Nephron (organoid): ENCODE results near the gene CIZ1.
A peak's percentile ranks its signal among the peaks of the same experiment; 100 is the strongest.

Experiments
- H3K27ac Mint-ChIP-seq, 3 experiments: 2 replicates each; pipeline ENCODE4 v1.8.0; 2020; ENCODE audit warnings: mixed read lengths in 3 of 3, mild to moderate bottlenecking in 2 of 3, moderate library complexity in 1 of 3
- H3K27me3 Mint-ChIP-seq: 2 replicates; pipeline ENCODE4 v1.8.0; 2021; ENCODE audit warnings: low read depth, mild to moderate bottlenecking, moderate library complexity, mixed read lengths
- H3K36me3 Mint-ChIP-seq: 2 replicates; pipeline ENCODE4 v1.8.0; 2020; ENCODE audit warnings: low read depth, mixed read lengths
- H3K4me1 Mint-ChIP-seq: 2 replicates; pipeline ENCODE4 v1.8.0; 2020; ENCODE audit warnings: mixed read lengths
- H3K4me3 Mint-ChIP-seq, 3 experiments: 2 replicates each; pipeline ENCODE4 v1.8.0; 2020; ENCODE audit warnings: mild to moderate bottlenecking in 3 of 3, mixed read lengths in 3 of 3, moderate library complexity in 2 of 3
- H3K9me3 Mint-ChIP-seq: 2 replicates; pipeline ENCODE4 v1.8.0; 2020; ENCODE audit warnings: mixed read lengths
- CTCF ChIP-seq, 3 experiments: fragments of 200-600 bp; sonication (generic); IDR thresholded peaks; one replicate each; pipeline ENCODE4 v1.5.0; 2021; ENCODE audit warnings: antibody characterized with exemption in 3 of 3; ENCODE audit not compliant: unreplicated experiment in 3 of 3

The CIZ1 gene

GRCh38 chr9:128175102-128175563 is 16.2 kb downstream of the CIZ1 start:
- Mint-ChIP-seq H3K27ac (no peak overlapping the region), H3K4me3 (no peak overlapping the region)

GRCh38 chr9:128174062-128174461 is 17.3 kb downstream of the CIZ1 start:
- TF ChIP-seq CTCF (IDR thresholded peaks at IDR 0.05; ENCODE audit: unreplicated experiment in 3 of 3), result no peak
- peaks cover 66% of the 10 kb centered on the region for H3K36me3 Mint-ChIP-seq
- H3K4me3 Mint-ChIP-seq, result no peak overlapping the region
- H3K4me1 Mint-ChIP-seq, result peaks cover 5% of the 10 kb centered on the region
- no peaks in the 10 kb centered on the region for H3K27me3 Mint-ChIP-seq
- H3K9me3 Mint-ChIP-seq, result no peaks in the 10 kb centered on the region
- H3K27ac Mint-ChIP-seq, result no peak overlapping the region

More at GRCh38 chr9:128175102-128175563, 16.2 kb downstream of the CIZ1 start:
- H3K9me3 Mint-ChIP-seq, result no peaks in the 10 kb centered on the region
- peaks cover 66% of the 10 kb centered on the region for H3K36me3 Mint-ChIP-seq
- TF ChIP-seq CTCF (IDR thresholded peaks at IDR 0.05; ENCODE audit: unreplicated experiment in 3 of 3), result no peak
- H3K27me3 Mint-ChIP-seq, result no peaks in the 10 kb centered on the region
- H3K4me1 Mint-ChIP-seq, result peaks cover 2% of the 10 kb centered on the region

GRCh38 chr9:128169925-128170324 is 21.4 kb downstream of the CIZ1 start:
- Mint-ChIP-seq H3K27ac (peak overlapping the region in 1 of 3 experiments; percentile 83), H3K9me3 (no peaks in the 10 kb centered on the region), H3K36me3 (peaks cover 58% of the 10 kb centered on the region), H3K4me3 (no peak overlapping the region), H3K4me1 (peaks cover 5% of the 10 kb centered on the region), H3K27me3 (no peaks in the 10 kb centered on the region)
- no peak for TF ChIP-seq CTCF (IDR thresholded peaks at IDR 0.05; ENCODE audit: unreplicated experiment in 3 of 3)

- H3K4me1 Mint-ChIP-seq, result peaks cover 5% of the 10 kb centered on the region
- TF ChIP-seq CTCF (IDR thresholded peaks at IDR 0.05; ENCODE audit: unreplicated experiment in 3 of 3), result no peak
- H3K27me3 Mint-ChIP-seq, result no peaks in the 10 kb centered on the region
These were observed 21.9 kb downstream of the CIZ1 start for GRCh38 chr9:128169492-128169891.

GRCh38 chr9:128168731-128169308 is 22.6 kb downstream of the CIZ1 start:
- Mint-ChIP-seq H3K4me3 (peak overlapping the region in 1 of 3 experiments; percentile 4), H3K27ac (no peak overlapping the region), H3K4me1 (peaks cover 5% of the 10 kb centered on the region), H3K36me3 (peaks cover 55% of the 10 kb centered on the region), H3K9me3 (no peaks in the 10 kb centered on the region), H3K27me3 (no peaks in the 10 kb centered on the region)
- TF ChIP-seq CTCF (IDR thresholded peaks at IDR 0.05; ENCODE audit: unreplicated experiment in 3 of 3), result no peak

More at GRCh38 chr9:128169492-128169891, 21.9 kb downstream of the CIZ1 start:
- Mint-ChIP-seq H3K36me3 (peaks cover 56% of the 10 kb centered on the region), H3K9me3 (no peaks in the 10 kb centered on the region), H3K4me3 (no peak overlapping the region), H3K27ac (peak overlapping the region in 1 of 3 experiments; percentile 83)

- H3K27ac Mint-ChIP-seq, result no peak overlapping the region
- no peak overlapping the region for H3K4me3 Mint-ChIP-seq
- H3K27me3 Mint-ChIP-seq, result no peaks in the 10 kb centered on the region
- H3K9me3 Mint-ChIP-seq, result no peaks in the 10 kb centered on the region
- no peak for TF ChIP-seq CTCF (IDR thresholded peaks at IDR 0.05; ENCODE audit: unreplicated experiment in 3 of 3)
- peaks cover 58% of the 10 kb centered on the region for H3K36me3 Mint-ChIP-seq
- H3K4me1 Mint-ChIP-seq, result peaks cover 5% of the 10 kb centered on the region
These were observed 24.2 kb downstream of the CIZ1 start for GRCh38 chr9:128167209-128167608.
